ENCODE results near the gene SOWAHB.

SOWAHB gene

GRCh38 chr4:76897536-76898384 lies at the start of gene SOWAHB:
Gene SOWAHB, minus strand, starts transcription at chr4:76898144. Its CDS starts 295 bp downstream, at chr4:76897849.
- DNase-seq = peak; percentile 77

DNA sequence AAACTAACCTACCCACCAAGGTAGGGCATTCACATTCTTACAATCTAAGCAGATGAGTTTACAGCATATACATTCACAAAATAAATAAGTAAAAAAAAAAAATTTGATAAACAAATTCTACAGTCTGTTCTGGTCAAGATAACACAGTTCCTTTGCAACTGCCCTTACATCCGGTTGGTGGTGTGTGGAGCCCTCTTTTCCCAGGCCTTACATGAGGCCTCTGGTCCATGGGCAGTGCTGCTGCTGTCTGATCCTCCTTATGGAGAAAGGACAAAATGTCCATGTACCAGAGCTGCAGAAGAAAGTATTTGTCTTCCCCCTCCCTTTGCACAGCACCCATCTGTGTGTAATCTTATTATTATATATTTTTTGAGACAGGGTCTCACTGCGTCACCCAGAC lies 49.4 kb upstream of the SOWAHB start:
- no peak for DNase-seq

DNA sequence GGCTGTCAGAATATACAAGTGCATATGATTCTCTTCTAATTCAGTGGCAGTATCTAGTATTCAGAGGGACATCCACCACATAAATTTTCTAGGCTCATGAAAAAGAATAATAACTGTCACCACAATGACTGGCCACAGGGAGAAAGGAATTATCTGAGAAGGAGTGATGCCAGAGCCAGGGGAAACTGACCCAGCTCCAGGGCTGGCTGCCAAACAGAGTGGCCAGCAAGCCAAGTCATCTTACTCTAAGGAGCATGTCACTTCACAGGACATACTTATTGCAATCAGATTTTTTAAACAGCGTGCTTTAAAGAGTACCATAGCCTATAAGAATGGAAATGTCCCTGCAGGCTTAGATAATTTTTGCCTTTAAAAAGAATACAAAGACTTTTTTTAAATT lies 45.8 kb upstream of the SOWAHB start:
- DNase-seq = no peak

- DNase-seq = no peak
Observed at GRCh38 chr4:76943129-76943620, 45.2 kb upstream of the SOWAHB start.

DNA sequence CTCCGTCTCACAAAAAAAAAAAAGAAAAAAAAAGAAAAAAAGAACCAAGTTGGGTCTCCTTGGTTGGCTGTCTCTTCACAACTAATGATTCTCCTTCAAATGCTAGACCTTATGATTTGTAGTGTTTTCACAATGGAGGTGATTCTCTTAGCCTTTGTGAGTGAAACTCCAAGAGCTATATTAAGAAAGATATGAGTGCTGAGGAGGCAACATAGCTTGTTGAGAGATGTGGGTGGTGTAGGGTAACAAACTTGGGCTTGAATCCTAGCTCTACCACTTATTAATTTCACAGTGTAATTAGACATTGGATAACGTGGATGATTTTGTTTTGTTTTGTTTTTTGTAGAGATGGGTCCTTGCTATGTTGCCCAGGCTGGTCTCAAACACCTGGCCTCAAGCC lies 41.2 kb upstream of the SOWAHB start:
- DNase-seq = no peak

GRCh38 chr4:76931576-76932276 lies 33.8 kb upstream of the SOWAHB start:
- DNase-seq = no peak

DNA sequence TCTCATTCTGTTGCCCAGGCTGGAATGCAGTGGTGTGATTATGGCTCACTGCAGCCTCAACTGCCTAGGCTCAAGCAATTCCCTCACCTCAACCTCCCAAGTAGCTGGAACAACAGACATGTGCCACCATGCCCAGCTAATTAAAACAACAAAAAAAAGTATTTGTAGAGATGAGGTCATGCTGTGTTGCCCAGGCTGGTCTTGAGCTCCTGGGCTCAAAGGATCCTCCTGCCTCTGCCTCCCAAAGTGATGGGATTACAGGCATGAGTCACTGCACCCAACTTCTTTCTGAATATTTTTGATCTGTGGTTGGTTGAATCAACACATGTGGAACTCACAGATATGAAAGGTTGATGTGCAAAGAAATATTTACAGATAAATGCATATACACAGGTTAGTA lies 33.1 kb upstream of the SOWAHB start:
- DNase-seq = no peak

DNA sequence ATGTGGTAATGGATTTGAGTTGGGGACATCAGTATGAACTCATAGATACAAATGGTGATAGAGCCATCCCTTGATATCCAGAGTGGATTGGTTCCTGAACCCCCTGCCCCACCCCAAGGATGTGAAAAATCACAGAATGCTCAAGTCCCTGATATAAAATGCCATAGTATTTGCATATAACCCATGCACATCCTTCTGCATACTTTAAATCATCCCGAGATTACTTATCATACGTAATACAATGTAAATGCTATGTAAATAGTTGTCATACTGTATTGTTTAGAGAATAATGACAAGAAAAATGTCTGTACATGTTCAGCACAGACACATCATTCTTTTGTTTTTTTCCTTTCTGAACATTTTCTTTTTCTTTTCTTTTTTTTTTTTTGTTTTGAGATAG lies 32.7 kb upstream of the SOWAHB start:
- no peak for DNase-seq

DNA sequence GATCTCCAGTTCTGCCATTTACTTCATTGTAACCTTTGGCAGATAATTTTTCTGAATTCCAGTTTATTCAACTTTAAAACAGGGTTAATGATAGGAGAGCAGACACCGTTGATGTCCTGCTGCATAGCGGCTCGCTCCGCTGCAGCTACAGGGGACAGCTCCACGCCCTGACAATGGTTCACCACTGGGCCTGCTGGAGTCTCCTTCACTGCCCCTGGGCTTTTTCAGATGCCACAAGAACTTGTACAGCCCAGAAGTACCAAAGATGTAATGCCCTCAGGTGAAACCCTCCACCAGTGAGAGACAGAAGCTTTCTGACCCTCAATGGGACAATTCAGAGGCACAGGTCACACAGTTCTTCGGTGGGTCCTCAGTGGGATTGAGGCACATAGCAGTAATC lies 28.9 kb upstream of the SOWAHB start:
- DNase-seq = no peak

GRCh38 chr4:76923619-76924357 lies 25.8 kb upstream of the SOWAHB start:
- no peak for DNase-seq

GRCh38 chr4:76920715-76921114 lies 22.8 kb upstream of the SOWAHB start:
- no peak for DNase-seq

DNA sequence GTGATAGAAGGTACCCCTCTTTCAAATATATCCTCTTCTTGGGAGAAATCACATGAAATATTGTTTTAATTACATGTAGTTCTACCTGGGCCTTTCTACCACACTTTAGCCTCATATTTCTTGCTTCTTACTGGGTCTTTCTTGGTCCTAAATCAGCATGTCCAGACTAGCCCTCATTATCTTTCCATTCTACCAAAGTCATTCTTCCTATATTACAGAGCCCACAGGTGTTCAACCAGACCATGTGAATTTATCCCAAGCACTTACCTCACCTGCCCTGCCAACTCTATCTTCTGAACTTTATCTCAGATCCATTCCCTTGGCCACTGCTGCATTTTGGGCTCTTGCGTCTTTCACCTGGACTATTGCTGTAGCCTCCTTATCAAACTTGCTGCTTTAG lies 11.8 kb upstream of the SOWAHB start:
- DNase-seq = no peak

GRCh38 chr4:76905521-76905920 lies 7.6 kb upstream of the SOWAHB start:
- DNase-seq = no peak

DNA sequence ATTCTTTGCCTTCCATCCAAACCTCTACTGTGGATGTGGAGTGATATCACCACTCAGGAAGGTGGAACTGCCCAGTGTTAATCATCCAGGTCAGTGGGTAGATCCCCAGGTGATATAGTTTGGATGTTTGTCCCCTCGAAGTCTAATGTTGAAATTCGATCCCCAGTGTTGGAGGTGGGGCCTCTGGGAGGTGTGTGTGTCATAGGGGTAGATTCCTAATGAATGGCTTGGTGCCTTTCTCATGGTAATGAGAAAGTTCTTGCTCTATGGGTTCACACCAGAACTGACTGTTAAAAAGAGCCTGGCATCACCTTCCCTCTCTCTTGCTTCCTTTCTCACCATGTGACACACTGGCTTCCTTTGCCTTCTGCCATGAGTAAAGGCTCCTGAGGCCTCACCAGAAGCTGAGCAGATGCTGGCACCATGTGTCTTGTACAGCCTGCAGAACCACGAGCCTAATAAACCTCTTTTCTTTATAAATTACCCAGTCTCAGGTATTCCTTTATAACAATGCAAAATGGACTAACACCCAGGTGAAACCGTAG lies 6.8 kb upstream of the SOWAHB start:
- DNase-seq = no peak

GRCh38 chr4:76902233-76902890 lies 4.4 kb upstream of the SOWAHB start:
- no peak for DNase-seq

GRCh38 chr4:76898949-76899645 lies 1.2 kb upstream of the SOWAHB start:
- DNase-seq = no peak

GRCh38 chr4:76898385-76898692 lies 395 bp upstream of the SOWAHB start:
- DNase-seq = no peak

DNA sequence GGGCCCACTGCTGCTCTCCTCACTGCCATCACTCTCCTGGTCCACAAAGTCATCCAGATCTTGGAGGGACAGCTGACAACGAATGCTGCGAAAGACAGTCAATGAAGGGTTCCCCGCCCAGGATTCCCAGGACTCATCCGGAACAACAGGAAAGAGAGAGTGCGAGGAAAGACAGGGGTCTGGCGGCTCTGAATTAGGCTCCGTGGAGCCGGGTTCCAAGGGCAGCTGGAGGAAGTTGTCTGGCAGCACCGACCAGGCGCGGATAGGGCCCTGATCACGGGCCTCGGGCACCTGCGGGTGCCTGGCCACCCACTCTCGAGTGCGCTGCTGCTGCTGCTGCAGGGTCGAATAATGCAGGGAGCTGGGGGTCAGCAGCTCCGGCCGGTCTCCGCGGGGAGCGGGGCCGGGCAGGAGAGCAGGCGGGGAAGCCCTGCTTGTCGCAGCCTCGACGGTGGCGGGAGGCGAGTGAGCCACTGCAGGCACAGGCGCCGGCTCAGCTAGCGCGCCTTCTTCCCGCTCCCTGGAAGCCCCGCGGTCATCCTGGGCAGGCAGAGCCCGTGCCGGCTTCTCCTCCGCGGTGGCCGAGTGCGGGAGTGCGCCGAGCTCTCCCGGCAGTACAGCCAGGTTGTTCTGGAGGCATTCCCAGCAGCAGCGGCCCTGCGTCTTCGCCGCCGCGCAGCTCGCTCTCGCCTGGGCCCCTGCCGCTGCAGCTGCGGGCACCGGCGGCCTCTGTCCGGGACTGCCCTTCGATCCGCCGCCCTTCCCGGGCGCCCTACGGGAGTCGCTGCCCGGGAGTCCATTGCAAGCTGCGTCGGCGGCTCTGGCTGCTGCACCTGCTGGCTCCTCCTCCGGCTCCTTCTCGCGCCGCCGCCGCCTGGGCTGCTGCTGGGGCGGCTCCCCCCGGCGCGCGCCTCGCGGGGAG lies 1.1 kb downstream of the SOWAHB start:
- DNase-seq = peak; percentile 39

DNA sequence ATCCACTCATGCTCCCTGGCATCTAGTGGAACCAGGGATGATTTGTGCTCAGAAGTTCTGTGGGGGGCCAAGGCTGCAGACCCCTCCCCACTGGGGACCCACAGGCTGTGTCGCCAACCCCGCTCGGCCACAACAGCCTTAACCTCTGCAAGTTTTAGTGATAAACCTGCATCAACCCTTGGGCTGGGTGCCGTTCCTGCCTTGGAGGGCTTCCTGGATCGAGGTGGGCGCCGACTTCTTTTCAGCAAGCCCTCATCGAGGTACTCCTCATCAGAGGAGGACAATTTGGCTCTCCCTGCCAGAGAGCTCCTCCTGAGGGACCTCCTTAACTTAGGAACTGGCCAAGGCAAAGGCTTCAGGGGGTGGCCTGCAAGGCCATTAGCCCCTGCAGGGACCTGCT lies 1.9 kb downstream of the SOWAHB start:
- DNase-seq = no peak

GRCh38 chr4:76895619-76896018 lies 2.3 kb downstream of the SOWAHB start:
- no peak for DNase-seq
